Measurements from ENCODE around the gene PXT1.
A peak's percentile ranks its signal among the peaks of the same experiment; 100 is the strongest.

Gene PXT1

GRCh38 chr6:36343109-36343680 lies 99.5 kb downstream of the PXT1 start:
- DNase-seq: no peak

DNA sequence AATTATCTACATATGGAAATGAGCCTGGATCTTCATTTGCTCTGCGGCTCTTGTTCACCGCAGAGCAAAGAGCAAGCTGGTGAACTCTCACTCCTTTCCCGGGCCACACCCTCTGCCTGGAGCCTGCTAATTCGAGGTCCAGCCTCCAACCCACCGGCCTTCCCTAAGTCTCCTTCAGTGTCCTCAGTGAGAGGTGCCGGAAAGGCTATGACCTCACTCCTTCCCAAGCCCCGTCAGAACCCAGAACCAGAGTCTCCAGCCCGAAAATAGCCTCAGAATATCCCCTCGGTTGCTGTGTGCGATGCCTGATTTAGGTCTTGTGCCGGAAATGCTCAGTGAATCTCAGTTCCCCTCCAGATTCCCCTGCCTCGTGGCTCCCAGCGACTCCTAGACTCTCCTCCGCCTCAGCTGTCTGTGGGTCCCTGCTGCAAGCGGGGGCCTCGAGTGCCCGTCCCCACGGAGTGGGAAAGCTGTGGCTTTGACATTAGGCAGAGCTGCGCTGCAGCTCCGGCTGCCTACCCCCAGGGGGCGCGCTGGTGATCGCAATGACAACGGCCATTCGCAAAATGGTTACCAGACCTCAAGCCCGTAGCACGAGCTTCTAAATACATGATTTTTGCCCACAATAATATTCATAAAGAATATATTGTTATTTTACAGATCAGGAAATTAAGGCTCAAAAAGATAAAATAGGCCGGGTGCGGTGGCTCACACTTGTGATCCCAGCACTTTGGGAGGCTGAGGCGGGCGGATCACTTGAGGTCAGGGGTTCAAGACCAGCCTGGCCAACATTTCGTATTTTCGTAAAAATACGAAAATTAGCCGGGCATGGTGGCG lies 101.8 kb downstream of the PXT1 start:
- DNase-seq: peak; percentile 56
